NCI-H345 treated with DMSO at 0.1 percent for 48 hours (cell line): ENCODE results near the gene WWC2.

Experiments used
- DNase-seq: peaks from one replicate; lab custom pipeline; 2025; ENCODE audit not compliant: unreplicated experiment; lab: John Stamatoyannopoulos, UW

The WWC2 gene

GRCh38 chr4:183349673-183350072 lies 250.6 kb downstream of the WWC2 start:
- no peak for DNase-seq

- DNase-seq = no peak
Observed at GRCh38 chr4:183350317-183351071, 251.4 kb downstream of the WWC2 start.

GRCh38 chr4:183352546-183352945 lies 253.5 kb downstream of the WWC2 start:
- no peak for DNase-seq

- DNase-seq = no peak
Observed at GRCh38 chr4:183353557-183353956, 254.5 kb downstream of the WWC2 start.

GRCh38 chr4:183354219-183354618 lies 255.2 kb downstream of the WWC2 start:
- peak; percentile 29 for DNase-seq

- DNase-seq = no peak
Observed at GRCh38 chr4:183355405-183355804, 256.3 kb downstream of the WWC2 start.

- no peak for DNase-seq
Observed at GRCh38 chr4:183356173-183356830, 257.2 kb downstream of the WWC2 start.

- DNase-seq = peak; percentile 14
Observed at GRCh38 chr4:183356931-183357675, 258.0 kb downstream of the WWC2 start.

GRCh38 chr4:183358215-183358755 lies 259.2 kb downstream of the WWC2 start:
- no peak for DNase-seq

- DNase-seq = no peak
Observed at GRCh38 chr4:183360161-183360919, 261.3 kb downstream of the WWC2 start.

GRCh38 chr4:183362036-183362435 lies 263.0 kb downstream of the WWC2 start:
- DNase-seq = no peak

GRCh38 chr4:183362916-183363542 lies 264.0 kb downstream of the WWC2 start:
- DNase-seq = no peak

GRCh38 chr4:183364025-183364424 lies 265.0 kb downstream of the WWC2 start:
- DNase-seq = no peak

- no peak for DNase-seq
Observed at GRCh38 chr4:183366206-183366835, 267.3 kb downstream of the WWC2 start.

GRCh38 chr4:183369073-183369472 lies 270.0 kb downstream of the WWC2 start:
- DNase-seq = no peak
